CD14-positive monocyte (primary cell): ENCODE measurements around the gene ASCL3. TPM values are rescaled to one million over a fixed set of nuclear protein-coding genes. Genes with fewer than 3 reads are reported as not detected.

ENCODE experiments used
- DNase-seq, 3 donors: peaks; one replicate each; pipeline ENCODE4 v3.0.0-alpha.2; 2011 to 2022
- H2AFZ ChIP-seq: 2 replicates; pipeline ENCODE4 v1.6.0; 2012; ENCODE audit warnings: mild to moderate bottlenecking, low read depth, low read length, inconsistent platforms; ENCODE audit not compliant: insufficient read depth, poor library complexity, severe bottlenecking
- H3K27ac ChIP-seq, 2 donors: 1 replicate in 1 of 2; 2 replicates in 1 of 2; pipeline ENCODE4 v1.5.1; 2012 to 2013; ENCODE audit warnings: low read length in 2 of 2, control low read depth in 1 of 2, inconsistent platforms in 1 of 2, low read depth in 1 of 2, mild to moderate bottlenecking in 1 of 2
- H3K27me3 ChIP-seq, 2 donors: one replicate each; pipeline versions ENCODE4 v1.6.0 to v1.6.1; 2011 to 2013; ENCODE audit warnings: low read length in 2 of 2; ENCODE audit not compliant: control insufficient read depth in 2 of 2, insufficient read depth in 2 of 2
- H3K36me3 ChIP-seq, 2 donors: replicated peaks in 1 of 2; 1 replicate in 1 of 2; 2 replicates in 1 of 2; pipeline versions ENCODE4 v1.5.1 to v1.6.1; 2012 to 2013; ENCODE audit warnings: low read length in 2 of 2, control low read depth in 1 of 2, inconsistent platforms in 1 of 2, mild to moderate bottlenecking in 1 of 2; ENCODE audit not compliant: insufficient read depth in 2 of 2, control insufficient read depth in 1 of 2
- H3K4me1 ChIP-seq, 2 donors: 1 replicate in 1 of 2; 2 replicates in 1 of 2; pipeline versions ENCODE4 v1.5.1 to v1.6.1; 2012 to 2013; ENCODE audit warnings: low read length in 2 of 2, control low read depth in 1 of 2, inconsistent platforms in 1 of 2, mild to moderate bottlenecking in 1 of 2, moderate library complexity in 1 of 2; ENCODE audit not compliant: insufficient read depth in 2 of 2, control insufficient read depth in 1 of 2
- H3K4me2 ChIP-seq: replicated peaks from 2 replicates; pipeline ENCODE3; 2012; ENCODE audit warnings: low read length, moderate library complexity, mild to moderate bottlenecking; ENCODE audit not compliant: poor library complexity, severe bottlenecking; ENCODE audit errors: extremely low read depth
- H3K4me3 ChIP-seq, 3 experiments: fragments of 200-600 bp in 1 of 3; sonication (generic) in 1 of 3; replicated peaks in 1 of 3; 1 replicate in 2 of 3; 2 replicates in 1 of 3; pipeline ENCODE4 v1.5.1; 2011 to 2013; ENCODE audit warnings: low read length in 3 of 3, mild to moderate bottlenecking in 3 of 3, control low read depth in 2 of 3, low read depth in 2 of 3, inconsistent platforms in 1 of 3, moderate library complexity in 1 of 3
- H3K79me2 ChIP-seq: 2 replicates; pipeline ENCODE4 v1.6.0; 2012; ENCODE audit warnings: mild to moderate bottlenecking, control low read depth, inconsistent platforms, low read length, moderate library complexity; ENCODE audit not compliant: insufficient read depth
- H3K9ac ChIP-seq: 2 replicates; pipeline ENCODE4 v1.6.0; 2017; ENCODE audit warnings: low read length, mild to moderate bottlenecking; ENCODE audit not compliant: insufficient read depth, poor library complexity, severe bottlenecking
- H3K9me3 ChIP-seq, 2 donors: replicated peaks in 1 of 2; 1 replicate in 1 of 2; 2 replicates in 1 of 2; pipeline versions ENCODE4 v1.5.1 to v1.6.1; 2012 to 2013; ENCODE audit warnings: low read length in 2 of 2, control low read depth in 1 of 2; ENCODE audit not compliant: control insufficient read depth in 1 of 2, insufficient read depth in 1 of 2
- H4K20me1 ChIP-seq: 2 replicates; pipeline ENCODE4 v1.6.0; 2012; ENCODE audit warnings: mild to moderate bottlenecking, low read length, control low read depth, moderate library complexity; ENCODE audit not compliant: insufficient read depth
- H3K27ac Mint-ChIP-seq, 7 donors: one replicate each; pipeline ENCODE4 v1.8.0; 2020; ENCODE audit warnings: mild to moderate bottlenecking in 7 of 7, mixed read lengths in 7 of 7, moderate library complexity in 6 of 7, inconsistent platforms in 2 of 7
- H3K27me3 Mint-ChIP-seq, 3 donors: one replicate each; pipeline ENCODE4 v1.8.0; 2021 to 2022; ENCODE audit warnings: low read depth in 3 of 3, mild to moderate bottlenecking in 3 of 3, mixed read lengths in 3 of 3, moderate library complexity in 3 of 3, inconsistent platforms in 1 of 3
- H3K36me3 Mint-ChIP-seq, 2 donors: one replicate each; pipeline ENCODE4 v1.8.0; 2020; ENCODE audit warnings: mixed read lengths in 2 of 2, inconsistent platforms in 1 of 2, mild to moderate bottlenecking in 1 of 2
- H3K4me1 Mint-ChIP-seq: one replicate; pipeline ENCODE4 v1.8.0; 2020; ENCODE audit warnings: mild to moderate bottlenecking, mixed read lengths
- H3K4me3 Mint-ChIP-seq, 2 donors: one replicate each; pipeline ENCODE4 v1.8.0; 2020; ENCODE audit warnings: mild to moderate bottlenecking in 2 of 2, mixed read lengths in 2 of 2, moderate library complexity in 1 of 2
- H3K9me3 Mint-ChIP-seq, 7 donors: one replicate each; pipeline ENCODE4 v1.8.0; 2020 to 2022; ENCODE audit warnings: mixed read lengths in 7 of 7, mild to moderate bottlenecking in 6 of 7, moderate library complexity in 6 of 7, inconsistent platforms in 2 of 7
- WGBS: methylation state at CpG from one replicate; pipeline ENCODE4 v1.1.5; 2013; ENCODE audit warnings: missing lambda C conversion rate; ENCODE audit not compliant: insufficient coverage; 5-methylcytosine and 5-hydroxymethylcytosine counted together
- intact Hi-C, 2 donors: fragments of 100-400 bp; cut with micrococcal nuclease; formaldehyde crosslinking; loops; one replicate each; pipeline versions ENCODE4 v1.15.0 to v1.15.1; 2023
- polyA plus RNA-seq, 3 donors: library from polyadenylated mRNA; depleted of rRNA in 1 of 3; unstranded in 2 of 3; stranded (reverse) in 1 of 3; fragments of 300-500 nt in 2 of 3; fragments of >200 nt in 1 of 3; fragmentation: Illumina TruSeq in 2 of 3; gene quantifications; 1 replicate in 2 of 3; 2 replicates in 1 of 3; pipeline ENCODE4 v1.2.3, GENCODE V29; 2012 to 2021
- TF ChIP-seq, protein P1 (sequence below): fragments of 200-600 bp; IDR thresholded peaks from one replicate; pipeline ENCODE4 v1.8.0; 2022; ENCODE audit warnings: antibody characterized with exemption, mild to moderate bottlenecking

The ASCL3 gene
- polyA plus RNA-seq, 3 donors: not detected

DNA sequence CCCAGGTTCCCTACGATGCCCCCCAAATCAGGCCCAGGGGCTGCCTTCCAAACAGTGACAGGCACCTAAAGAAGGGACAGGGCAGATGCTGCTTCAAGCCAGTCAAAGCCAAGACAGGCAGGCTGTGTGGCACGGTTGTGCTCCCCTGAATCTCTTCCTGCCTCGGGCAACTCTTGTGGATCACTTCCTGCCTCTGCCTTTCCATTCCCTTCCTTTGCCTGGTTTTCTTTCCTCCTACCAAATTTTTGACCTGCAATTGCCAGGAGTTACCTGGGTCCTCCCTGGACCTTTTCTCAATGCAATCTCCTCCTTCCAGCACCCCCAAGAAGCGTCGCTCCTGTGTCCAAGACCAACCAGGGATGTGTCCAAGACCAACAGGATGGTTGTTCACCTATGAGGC lies 15.6 kb downstream of the ASCL3 start:
- Histone ChIP-seq H2AFZ (no peak overlapping the region), H3K27me3 (no peaks in the 10 kb centered on the region), H4K20me1 (no peaks in the 10 kb centered on the region), H3K9me3 (no peaks in the 10 kb centered on the region), H3K36me3 (peaks cover 6 to 17% of the 10 kb centered on the region in 2 donors), H3K4me3 (no peak overlapping the region), H3K9ac (no peak overlapping the region), H3K27ac (no peak overlapping the region), H3K4me2 (no peak overlapping the region), H3K4me1 (no peaks in the 10 kb centered on the region), H3K79me2 (no peaks in the 10 kb centered on the region)
- intact Hi-C loops: no loop called here
- no peak overlapping the region for H3K4me3 Mint-ChIP-seq
- no peak for DNase-seq
- WGBS: 83% methylated on average over 5 of the region's 5 CpGs
- peaks cover 0 to 3% (median 0%) of the 10 kb centered on the region in 3 donors for H3K27me3 Mint-ChIP-seq
- H3K4me1 Mint-ChIP-seq: peaks cover 4% of the 10 kb centered on the region
- TF ChIP-seq, protein P1, sequence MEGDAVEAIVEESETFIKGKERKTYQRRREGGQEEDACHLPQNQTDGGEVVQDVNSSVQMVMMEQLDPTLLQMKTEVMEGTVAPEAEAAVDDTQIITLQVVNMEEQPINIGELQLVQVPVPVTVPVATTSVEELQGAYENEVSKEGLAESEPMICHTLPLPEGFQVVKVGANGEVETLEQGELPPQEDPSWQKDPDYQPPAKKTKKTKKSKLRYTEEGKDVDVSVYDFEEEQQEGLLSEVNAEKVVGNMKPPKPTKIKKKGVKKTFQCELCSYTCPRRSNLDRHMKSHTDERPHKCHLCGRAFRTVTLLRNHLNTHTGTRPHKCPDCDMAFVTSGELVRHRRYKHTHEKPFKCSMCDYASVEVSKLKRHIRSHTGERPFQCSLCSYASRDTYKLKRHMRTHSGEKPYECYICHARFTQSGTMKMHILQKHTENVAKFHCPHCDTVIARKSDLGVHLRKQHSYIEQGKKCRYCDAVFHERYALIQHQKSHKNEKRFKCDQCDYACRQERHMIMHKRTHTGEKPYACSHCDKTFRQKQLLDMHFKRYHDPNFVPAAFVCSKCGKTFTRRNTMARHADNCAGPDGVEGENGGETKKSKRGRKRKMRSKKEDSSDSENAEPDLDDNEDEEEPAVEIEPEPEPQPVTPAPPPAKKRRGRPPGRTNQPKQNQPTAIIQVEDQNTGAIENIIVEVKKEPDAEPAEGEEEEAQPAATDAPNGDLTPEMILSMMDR: no peak
- H3K36me3 Mint-ChIP-seq: peaks cover 9 to 22% of the 10 kb centered on the region in 2 donors
- H3K27ac Mint-ChIP-seq: no peak overlapping the region
- H3K9me3 Mint-ChIP-seq: peaks cover 0 to 2% (median 0%) of the 10 kb centered on the region in 7 donors

GRCh38 chr11:8926236-8926635 lies 16.6 kb downstream of the ASCL3 start:
- Histone ChIP-seq H3K4me3 (no peak overlapping the region), H3K27me3 (no peaks in the 10 kb centered on the region), H3K4me1 (no peaks in the 10 kb centered on the region), H3K4me2 (no peak overlapping the region), H2AFZ (no peak overlapping the region), H4K20me1 (no peaks in the 10 kb centered on the region), H3K9me3 (no peaks in the 10 kb centered on the region), H3K9ac (no peak overlapping the region), H3K79me2 (no peaks in the 10 kb centered on the region), H3K36me3 (peaks cover 6 to 27% of the 10 kb centered on the region in 2 donors), H3K27ac (no peak overlapping the region)
- DNase-seq: no peak
- TF ChIP-seq, protein P1: no peak
- Mint-ChIP-seq H3K9me3 (peaks cover 0 to 2% (median 0%) of the 10 kb centered on the region in 7 donors), H3K4me1 (peaks cover 4% of the 10 kb centered on the region), H3K36me3 (peaks cover 13 to 32% of the 10 kb centered on the region in 2 donors), H3K27ac (peak overlapping the region in 2 of 7 donors; percentile 13 to 70), H3K27me3 (peaks cover 0 to 3% (median 0%) of the 10 kb centered on the region in 3 donors), H3K4me3 (no peak overlapping the region)
- 92% methylated on average over 5 of the region's 5 CpGs for WGBS
- intact Hi-C loops: no loop called here
